Stomach smooth muscle (tissue), 2 donors: ENCODE results near the gene ITSN2.

Experiments used
- H3K27ac ChIP-seq: one replicate; pipeline ENCODE4 v1.7.0; 2013; ENCODE audit warnings: mild to moderate bottlenecking, low read length, inconsistent platforms
- H3K27me3 ChIP-seq, 2 donors: one replicate each; pipeline ENCODE4 v1.7.0; 2013; ENCODE audit warnings: low read length in 2 of 2; ENCODE audit not compliant: insufficient read depth in 2 of 2, control insufficient read depth in 1 of 2
- H3K36me3 ChIP-seq, 2 donors: one replicate each; pipeline ENCODE4 v1.7.0; 2013; ENCODE audit warnings: low read length in 2 of 2; ENCODE audit not compliant: control insufficient read depth in 2 of 2, insufficient read depth in 2 of 2
- H3K4me1 ChIP-seq: one replicate; pipeline ENCODE4 v1.7.0; 2013; ENCODE audit warnings: low read length; ENCODE audit not compliant: control insufficient read depth, insufficient read depth
- H3K4me3 ChIP-seq, 2 donors: one replicate each; pipeline ENCODE4 v1.7.0; 2013; ENCODE audit warnings: low read length in 2 of 2
- H3K9ac ChIP-seq, 2 donors: one replicate each; pipeline ENCODE4 v1.7.0; 2013; ENCODE audit warnings: low read length in 2 of 2, mild to moderate bottlenecking in 1 of 2
- H3K9me3 ChIP-seq, 2 donors: one replicate each; pipeline ENCODE4 v1.7.0; 2013; ENCODE audit warnings: low read length in 2 of 2; ENCODE audit not compliant: control insufficient read depth in 2 of 2
- donor health status: healthy.
- donor health status: Pancreatic carcinoma.

ITSN2 gene

DNA sequence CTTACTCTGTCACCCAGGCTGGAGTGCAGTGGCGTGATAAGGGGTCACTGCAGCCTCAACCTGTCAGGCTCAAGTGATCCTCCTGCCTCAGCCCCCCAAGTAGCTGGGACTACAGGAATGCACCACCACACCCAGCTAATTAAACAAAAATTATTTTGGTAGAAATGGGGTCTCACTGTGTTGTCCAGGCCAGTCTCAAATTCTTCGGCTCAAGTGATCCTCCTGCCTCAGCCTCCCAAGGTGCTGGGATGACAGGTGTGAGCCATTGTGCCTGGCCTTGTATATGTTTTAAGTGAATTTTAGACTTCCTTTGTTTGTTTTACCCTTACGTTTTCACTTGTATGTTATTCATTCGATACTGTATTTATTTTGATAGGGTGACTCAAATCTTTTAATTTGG lies 34.7 kb upstream of the ITSN2 start:
- no peaks in the 10 kb centered on the region for H3K9me3 ChIP-seq
- peaks cover under 1% of the 10 kb centered on the region for H3K4me1 ChIP-seq
- H3K36me3 ChIP-seq, result no peaks in the 10 kb centered on the region
- H3K4me3 ChIP-seq, result no peak overlapping the region
- no peaks in the 10 kb centered on the region for H3K27me3 ChIP-seq
- no peak overlapping the region for H3K27ac ChIP-seq
- no peak overlapping the region for H3K9ac ChIP-seq

DNA sequence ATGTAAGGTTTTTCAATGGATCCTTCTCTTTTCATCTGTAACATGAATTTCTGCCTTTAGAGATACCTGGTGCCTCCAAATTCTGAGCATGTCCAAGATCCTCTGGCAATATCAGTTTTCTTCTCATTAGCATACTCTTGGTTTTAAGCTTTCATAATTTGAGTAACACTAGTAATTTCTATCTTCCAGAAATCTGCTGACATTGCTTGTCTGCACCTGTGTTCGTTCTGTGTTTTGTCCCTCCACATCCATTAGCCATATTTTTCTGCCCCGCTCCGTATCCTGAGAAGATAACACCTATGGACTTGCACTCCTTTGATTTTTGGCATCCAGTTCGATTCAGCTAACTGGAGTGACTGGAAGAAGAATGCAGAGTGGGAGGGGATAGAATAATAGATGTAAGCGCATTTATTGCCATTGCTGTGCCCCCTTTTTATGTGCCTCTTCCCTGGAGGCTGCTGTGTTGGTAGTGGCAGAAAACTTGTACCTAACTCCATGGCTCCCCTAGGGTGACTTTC lies 32.3 kb upstream of the ITSN2 start:
- H3K4me1 ChIP-seq, result no peaks in the 10 kb centered on the region

DNA sequence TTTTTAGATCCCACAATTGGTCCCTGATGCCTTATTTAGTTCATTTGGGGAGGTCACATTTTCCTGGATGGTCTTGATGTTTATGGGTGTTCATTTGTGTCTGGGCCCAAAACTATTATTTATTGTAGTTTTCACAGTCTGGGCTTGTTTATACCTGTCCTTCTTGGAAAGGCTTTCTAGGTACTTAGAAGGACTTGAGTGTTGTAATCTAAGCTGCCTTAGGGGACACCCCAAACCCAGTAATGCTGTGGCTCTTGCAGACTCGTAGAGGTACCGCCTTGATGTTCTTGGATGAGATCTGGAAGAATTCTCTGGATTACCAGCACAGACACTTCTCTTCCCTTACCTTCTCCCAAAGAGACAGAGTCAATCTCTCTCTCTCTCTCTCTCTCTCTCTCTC lies 25.0 kb upstream of the ITSN2 start:
- no peak overlapping the region for H3K27ac ChIP-seq
- H3K27me3 ChIP-seq, result no peaks in the 10 kb centered on the region
- H3K36me3 ChIP-seq, result no peaks in the 10 kb centered on the region
- no peaks in the 10 kb centered on the region for H3K4me1 ChIP-seq
- H3K4me3 ChIP-seq, result no peak overlapping the region
- no peaks in the 10 kb centered on the region for H3K9me3 ChIP-seq
- no peak overlapping the region for H3K9ac ChIP-seq

More for the DNA sequence above, 32.3 kb upstream of the ITSN2 start:
- Histone ChIP-seq H3K9me3 (no peaks in the 10 kb centered on the region), H3K27ac (no peak overlapping the region), H3K36me3 (no peaks in the 10 kb centered on the region), H3K4me3 (no peak overlapping the region), H3K27me3 (no peaks in the 10 kb centered on the region), H3K9ac (no peak overlapping the region)

DNA sequence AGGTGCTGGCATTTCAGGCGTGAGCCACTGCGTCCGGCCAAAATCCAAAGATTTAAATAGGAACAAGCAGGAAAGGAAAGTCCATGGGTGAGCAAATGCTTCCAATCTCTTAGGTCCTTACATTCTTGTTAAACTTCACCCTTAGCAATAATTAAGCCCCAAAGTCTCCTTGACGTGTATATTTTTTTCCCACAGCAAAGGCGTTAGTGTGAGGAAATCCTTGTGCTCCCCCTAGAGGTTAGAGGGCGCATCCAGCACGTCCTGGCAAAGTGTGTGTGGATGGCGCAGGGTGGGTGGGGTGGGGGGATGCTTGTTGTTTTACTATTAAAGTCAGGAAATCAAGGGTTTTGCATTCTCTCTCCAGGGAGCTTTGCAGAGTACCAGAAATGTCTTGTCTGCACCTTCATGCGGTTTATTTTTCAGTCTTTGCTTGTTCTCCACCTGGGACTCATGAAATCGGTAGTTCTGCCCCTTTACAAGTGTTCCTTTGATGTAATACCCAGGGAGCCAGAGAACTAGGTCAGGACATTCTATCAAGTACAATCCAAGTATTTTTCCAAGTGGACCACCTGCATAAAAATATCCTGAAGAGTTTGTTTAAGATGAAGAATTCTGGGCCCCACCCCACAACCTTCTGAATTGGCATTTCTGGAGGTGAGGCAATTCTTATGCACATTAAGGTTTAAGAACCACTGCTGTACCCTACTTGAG lies 22.2 kb upstream of the ITSN2 start:
- no peak overlapping the region for H3K4me3 ChIP-seq
- H3K27me3 ChIP-seq, result no peaks in the 10 kb centered on the region
- no peak overlapping the region for H3K9ac ChIP-seq
- no peaks in the 10 kb centered on the region for H3K36me3 ChIP-seq
- H3K4me1 ChIP-seq, result no peaks in the 10 kb centered on the region
- no peak overlapping the region for H3K27ac ChIP-seq
- no peaks in the 10 kb centered on the region for H3K9me3 ChIP-seq

DNA sequence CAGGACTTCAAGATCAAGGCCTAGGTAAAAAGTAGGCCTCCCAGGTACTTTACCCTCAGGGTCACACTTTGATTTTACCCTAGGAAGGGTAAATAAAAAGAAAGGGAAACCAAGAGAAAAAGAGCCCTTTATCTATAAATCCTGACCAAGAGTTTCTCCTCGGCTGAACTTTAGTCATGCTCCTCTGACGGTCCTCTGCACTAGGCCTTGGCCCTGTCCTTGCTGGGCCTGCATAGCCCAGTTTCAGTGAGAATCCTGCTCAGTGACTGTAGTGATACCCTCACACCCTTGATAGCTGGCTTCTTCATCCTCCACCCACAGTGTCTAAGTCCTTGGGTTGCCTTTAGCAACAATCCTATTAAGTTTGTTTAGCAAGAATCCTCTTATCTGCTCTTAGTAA lies 20.5 kb upstream of the ITSN2 start:
- Histone ChIP-seq H3K27me3 (no peaks in the 10 kb centered on the region), H3K4me1 (no peaks in the 10 kb centered on the region), H3K27ac (no peak overlapping the region), H3K9ac (no peak overlapping the region), H3K9me3 (no peaks in the 10 kb centered on the region), H3K36me3 (no peaks in the 10 kb centered on the region), H3K4me3 (no peak overlapping the region)

DNA sequence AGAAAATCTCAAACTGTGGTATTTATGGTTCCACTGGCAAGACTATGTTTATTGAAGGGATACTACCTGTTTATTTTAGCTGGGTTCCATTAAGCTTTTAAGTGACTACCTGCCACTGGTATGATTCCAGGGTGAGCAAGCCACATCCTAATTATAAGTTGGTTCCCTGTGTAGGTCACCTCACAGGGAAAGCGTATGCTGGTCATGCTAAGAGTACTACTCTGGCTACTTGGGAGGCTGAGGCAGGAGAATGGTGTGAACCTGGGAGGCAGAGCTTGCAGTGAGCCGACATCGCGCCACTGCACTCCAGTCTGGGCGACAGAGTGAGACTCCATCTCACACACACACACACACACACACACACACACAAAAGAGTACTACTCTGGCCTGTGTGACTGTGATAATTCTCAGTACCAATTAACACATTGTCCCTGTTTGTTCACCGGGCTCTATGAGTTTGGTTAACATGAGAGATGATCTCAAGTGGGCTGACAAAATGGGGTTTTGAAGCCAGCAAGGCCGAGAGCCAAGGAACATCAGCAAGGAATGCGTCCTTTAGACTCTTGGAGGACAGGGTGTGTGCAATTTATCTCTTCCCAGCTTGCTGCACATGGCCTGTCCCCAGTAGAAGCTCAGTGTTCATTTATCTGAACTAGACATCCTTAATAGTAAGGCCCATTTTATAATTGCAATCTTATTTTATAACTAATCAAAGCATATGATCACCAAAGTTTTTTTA lies 15.2 kb upstream of the ITSN2 start:
- no peak overlapping the region for H3K27ac ChIP-seq
- H3K9ac ChIP-seq, result no peak overlapping the region
- H3K36me3 ChIP-seq, result no peaks in the 10 kb centered on the region
- no peaks in the 10 kb centered on the region for H3K27me3 ChIP-seq
- H3K9me3 ChIP-seq, result no peaks in the 10 kb centered on the region
- no peak overlapping the region for H3K4me3 ChIP-seq
- H3K4me1 ChIP-seq, result no peaks in the 10 kb centered on the region

DNA sequence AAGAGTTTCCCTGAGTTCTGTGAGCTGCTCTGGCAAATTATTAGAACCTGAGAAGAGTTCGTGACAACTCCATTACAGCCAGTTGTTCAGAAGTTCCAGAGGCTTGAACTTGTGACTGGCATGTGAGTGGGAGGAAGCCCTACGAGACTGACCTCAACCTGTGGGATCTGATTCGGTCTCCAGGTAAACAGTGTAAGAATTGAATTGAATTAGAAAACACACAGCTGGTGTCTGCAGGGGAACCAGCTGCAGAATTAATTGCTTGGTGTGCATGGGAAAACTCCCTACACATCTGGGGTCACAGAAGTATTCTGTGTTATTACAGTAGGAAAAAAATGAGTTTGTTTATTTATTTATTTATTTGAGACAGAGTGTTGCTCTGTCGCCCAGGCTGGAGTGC lies 14.0 kb upstream of the ITSN2 start:
- Histone ChIP-seq H3K9ac (no peak overlapping the region), H3K27ac (no peak overlapping the region), H3K4me3 (no peak overlapping the region), H3K36me3 (no peaks in the 10 kb centered on the region), H3K27me3 (no peaks in the 10 kb centered on the region), H3K9me3 (no peaks in the 10 kb centered on the region), H3K4me1 (no peaks in the 10 kb centered on the region)

DNA sequence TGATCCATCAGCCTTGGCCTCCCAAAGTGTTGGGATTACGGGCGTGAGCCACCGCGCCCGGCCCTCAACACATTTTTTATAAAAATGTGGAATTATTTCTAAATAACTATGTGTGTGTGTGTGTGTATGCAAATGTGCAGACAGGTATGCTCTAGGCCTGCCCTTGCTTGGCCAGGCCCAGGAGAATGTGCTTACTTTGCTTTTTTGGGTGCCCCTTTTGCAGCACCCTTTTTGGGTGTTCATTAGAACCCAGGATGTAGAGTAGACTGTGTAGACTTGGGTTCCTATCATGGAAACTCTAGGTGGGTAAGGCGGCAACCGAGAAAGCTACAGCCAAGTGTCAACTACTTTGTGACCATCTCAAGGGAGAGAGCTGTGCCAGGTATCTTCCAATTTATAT lies 11.7 kb upstream of the ITSN2 start:
- Histone ChIP-seq H3K27me3 (no peaks in the 10 kb centered on the region), H3K9me3 (no peaks in the 10 kb centered on the region), H3K9ac (no peak overlapping the region), H3K4me3 (no peak overlapping the region), H3K27ac (no peak overlapping the region), H3K4me1 (no peaks in the 10 kb centered on the region), H3K36me3 (no peaks in the 10 kb centered on the region)

DNA sequence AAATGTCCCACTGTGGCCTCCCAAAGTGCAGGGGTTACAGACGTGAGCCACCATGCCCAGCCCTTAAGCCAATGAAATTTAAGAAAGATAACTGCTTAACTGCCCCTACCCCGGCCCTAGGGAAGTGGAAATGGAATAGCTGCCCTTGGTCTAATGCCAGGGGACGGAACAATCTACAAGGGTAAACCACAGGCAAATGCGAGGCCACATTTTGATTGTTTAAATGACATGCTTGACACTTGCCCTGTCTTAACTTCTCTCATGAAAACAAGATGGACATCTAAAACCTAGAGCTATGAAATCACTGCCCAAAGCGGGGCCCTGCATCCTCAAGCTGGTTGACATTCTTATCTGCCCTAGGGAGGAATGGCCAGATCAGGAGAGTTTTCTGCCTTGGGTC lies 5.5 kb upstream of the ITSN2 start:
- Histone ChIP-seq H3K4me3 (no peak overlapping the region), H3K27me3 (no peaks in the 10 kb centered on the region), H3K9me3 (no peaks in the 10 kb centered on the region), H3K9ac (no peak overlapping the region), H3K4me1 (peaks cover 10% of the 10 kb centered on the region), H3K36me3 (no peaks in the 10 kb centered on the region), H3K27ac (no peak overlapping the region)

DNA sequence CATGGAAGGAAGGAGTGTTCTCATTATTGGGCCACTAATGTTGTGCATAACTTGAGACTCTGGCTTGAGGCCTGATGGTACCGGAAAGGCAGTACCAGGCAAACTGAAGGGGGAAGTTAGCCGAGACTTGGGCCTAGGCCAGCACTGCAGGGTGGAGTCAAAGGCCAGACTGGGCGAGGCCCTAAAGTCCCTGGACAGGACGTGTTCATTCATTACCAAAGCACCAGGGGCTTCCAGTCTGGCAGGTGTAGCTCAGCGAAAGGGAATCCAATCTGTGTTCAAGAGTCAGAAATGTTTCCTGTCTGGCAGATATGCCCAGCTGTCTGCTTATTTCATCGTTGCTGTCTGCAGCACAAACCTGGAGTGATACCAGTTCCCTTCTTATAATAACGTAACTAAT lies 4.7 kb upstream of the ITSN2 start:
- H3K36me3 ChIP-seq, result no peaks in the 10 kb centered on the region
- H3K9ac ChIP-seq, result peak overlapping the region in 1 of 2 donors; percentile 29
- H3K4me1 ChIP-seq, result peaks cover 14% of the 10 kb centered on the region
- no peaks in the 10 kb centered on the region for H3K9me3 ChIP-seq
- H3K4me3 ChIP-seq, result peak overlapping the region in 1 of 2 donors; percentile 31
- H3K27me3 ChIP-seq, result no peaks in the 10 kb centered on the region
- peak overlapping the region; percentile 18 for H3K27ac ChIP-seq

DNA sequence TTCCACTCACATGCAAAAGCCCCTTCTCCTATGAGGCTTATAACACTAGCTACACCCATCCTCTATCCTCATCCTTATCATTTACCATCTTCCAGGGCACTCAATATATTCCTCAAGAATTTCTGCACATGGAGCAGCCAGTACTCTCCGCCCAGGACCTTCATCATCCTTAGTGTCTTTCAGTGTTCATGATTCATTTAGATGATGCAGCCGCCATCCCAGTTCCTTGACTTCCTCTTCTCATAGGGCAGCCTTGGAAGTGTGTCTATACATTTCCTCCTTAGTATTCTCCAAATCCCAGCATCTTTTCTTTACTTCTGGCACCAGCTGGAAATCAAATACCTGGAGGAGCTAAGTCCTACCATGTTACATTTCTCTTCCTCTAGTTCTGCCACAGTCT lies 3.0 kb upstream of the ITSN2 start:
- Histone ChIP-seq H3K9ac (no peak overlapping the region), H3K27me3 (no peaks in the 10 kb centered on the region), H3K27ac (no peak overlapping the region), H3K4me1 (peaks cover 14% of the 10 kb centered on the region), H3K36me3 (no peaks in the 10 kb centered on the region), H3K9me3 (no peaks in the 10 kb centered on the region), H3K4me3 (no peak overlapping the region)
